ENCODE results near the gene ENDOD1.
"Not testable (repeated sequence)": the region's sequence is repeated elsewhere in the genome, so short reads cannot be mapped to it uniquely, and the experiment has no call there.

The ENDOD1 gene

GRCh38 chr11:95104121-95104830 lies 14.6 kb downstream of the ENDOD1 start:
- DNase-seq: no peak

GRCh38 chr11:95104856-95105255 lies 15.2 kb downstream of the ENDOD1 start:
- DNase-seq: no peak

- no peak for DNase-seq
These were observed 18.5 kb downstream of the ENDOD1 start for GRCh38 chr11:95108159-95108611.

GRCh38 chr11:95108671-95109551 lies 19.3 kb downstream of the ENDOD1 start:
- no peak for DNase-seq

- not testable (repeated sequence) for DNase-seq
These were observed 21.8 kb downstream of the ENDOD1 start for GRCh38 chr11:95111471-95111870.

GRCh38 chr11:95111923-95112540 lies 22.4 kb downstream of the ENDOD1 start:
- no peak for DNase-seq

- DNase-seq: no peak
These were observed 26.0 kb downstream of the ENDOD1 start for GRCh38 chr11:95115597-95115996.

- no peak for DNase-seq
These were observed 29.9 kb downstream of the ENDOD1 start for GRCh38 chr11:95119361-95120060.

GRCh38 chr11:95121698-95122097 lies 32.1 kb downstream of the ENDOD1 start:
- peak; percentile 60 for DNase-seq

- no peak for DNase-seq
These were observed 33.9 kb downstream of the ENDOD1 start for GRCh38 chr11:95123556-95123955.

GRCh38 chr11:95128602-95129001 lies 39.0 kb downstream of the ENDOD1 start:
- DNase-seq: no peak

- DNase-seq: no peak
These were observed 43.3 kb downstream of the ENDOD1 start for GRCh38 chr11:95132956-95133355.

- DNase-seq: no peak
These were observed 44.8 kb downstream of the ENDOD1 start for GRCh38 chr11:95134491-95134890.

GRCh38 chr11:95135155-95135554 lies 45.5 kb downstream of the ENDOD1 start:
- DNase-seq: no peak

- DNase-seq: no peak
These were observed 46.2 kb downstream of the ENDOD1 start for GRCh38 chr11:95135880-95136279.

- not testable (repeated sequence) for DNase-seq
These were observed 47.1 kb downstream of the ENDOD1 start for GRCh38 chr11:95136747-95137146.

GRCh38 chr11:95137299-95137698 lies 47.7 kb downstream of the ENDOD1 start:
- no peak for DNase-seq

- no peak for DNase-seq
These were observed 48.8 kb downstream of the ENDOD1 start for GRCh38 chr11:95138448-95138847.

GRCh38 chr11:95140397-95141033 lies 50.9 kb downstream of the ENDOD1 start:
- DNase-seq: no peak

- no peak for DNase-seq
These were observed 52.8 kb downstream of the ENDOD1 start for GRCh38 chr11:95142431-95142830.

- DNase-seq: no peak
These were observed 53.5 kb downstream of the ENDOD1 start for GRCh38 chr11:95143106-95143681.
